Measurements from ENCODE around the gene C2CD3. TPM values are rescaled to one million over a fixed set of nuclear protein-coding genes. Genes with fewer than 3 reads are reported as not detected.

The C2CD3 gene
- total RNA-seq, 1 donor from 2014 or later, result 15.6 TPM

- no peak for DNase-seq
Measured at GRCh38 chr11:74017631-74018030, 153.2 kb downstream of the C2CD3 start.

- DNase-seq, result no peak
Measured at GRCh38 chr11:74015919-74016684, 154.7 kb downstream of the C2CD3 start.

- DNase-seq, result no peak
Measured at GRCh38 chr11:74014880-74015279, 155.9 kb downstream of the C2CD3 start.

GRCh38 chr11:74013141-74013540, 157.7 kb downstream of the C2CD3 start:
- DNase-seq, result no peak

GRCh38 chr11:74012074-74012809, 158.6 kb downstream of the C2CD3 start:
- no peak for DNase-seq

- DNase-seq, result no peak
Measured at GRCh38 chr11:74011360-74012073, 159.3 kb downstream of the C2CD3 start.

- DNase-seq, result no peak
Measured at GRCh38 chr11:74010306-74011300, 160.2 kb downstream of the C2CD3 start.

GRCh38 chr11:74009675-74010305, 161.0 kb downstream of the C2CD3 start:
- no peak for DNase-seq

GRCh38 chr11:74009230-74009547, 161.6 kb downstream of the C2CD3 start:
- DNase-seq, result no peak

- no peak for DNase-seq
Measured at GRCh38 chr11:74008373-74009229, 162.2 kb downstream of the C2CD3 start, which contains the start of gene UCP3. Gene UCP3 (minus strand): TSS chr11:74009085. CDS start chr11:74007042, 2,043 bp downstream.

- no peak for DNase-seq
Measured at GRCh38 chr11:74007691-74008372, 163.0 kb downstream of the C2CD3 start.

- DNase-seq, result no peak
Measured at GRCh38 chr11:74006743-74007304, 164.0 kb downstream of the C2CD3 start.

GRCh38 chr11:74005721-74006517, 164.9 kb downstream of the C2CD3 start:
- DNase-seq, result no peak

- DNase-seq, result no peak
Measured at GRCh38 chr11:74004759-74005615, 165.8 kb downstream of the C2CD3 start.

- no peak for DNase-seq
Measured at GRCh38 chr11:74004046-74004695, 166.6 kb downstream of the C2CD3 start.

- no peak for DNase-seq
Measured at GRCh38 chr11:74002832-74003231, 168.0 kb downstream of the C2CD3 start.

GRCh38 chr11:74001822-74002286, 168.9 kb downstream of the C2CD3 start:
- no peak for DNase-seq

Measured in occipital lobe (tissue), 2 donors.